Gastroesophageal sphincter (tissue), 3 donors: ENCODE data around the gene NOL9.

Experiments used
- EP300 ChIP-seq: sonication (generic); formaldehyde crosslinking; IDR thresholded peaks from one replicate; pipeline ENCODE4 v1.6.1; 2017; ENCODE audit warnings: antibody characterized with exemption, mild to moderate bottlenecking
- POLR2A ChIP-seq, 2 donors: fragments of 450-650 bp; IDR thresholded peaks; one replicate each; pipeline ENCODE4 v1.6.1; 2017; ENCODE audit warnings: antibody characterized with exemption in 2 of 2, mild to moderate bottlenecking in 2 of 2, moderate library complexity in 1 of 2
- POLR2AphosphoS5 ChIP-seq: sonication (generic); formaldehyde crosslinking; IDR thresholded peaks from one replicate; pipeline ENCODE4 v1.6.1; 2017; ENCODE audit warnings: antibody characterized with exemption
- TF ChIP-seq, protein P1 (sequence below), 4 experiments: fragments of 200-600 bp in 2 of 4; fragments of 450-650 bp in 2 of 4; sonication (generic) in 1 of 4; IDR thresholded peaks; one replicate each; pipeline ENCODE4 v1.5.1; 2017 to 2019; ENCODE audit warnings: antibody characterized with exemption in 4 of 4, mild to moderate bottlenecking in 2 of 4, moderate library complexity in 2 of 4

DNA sequence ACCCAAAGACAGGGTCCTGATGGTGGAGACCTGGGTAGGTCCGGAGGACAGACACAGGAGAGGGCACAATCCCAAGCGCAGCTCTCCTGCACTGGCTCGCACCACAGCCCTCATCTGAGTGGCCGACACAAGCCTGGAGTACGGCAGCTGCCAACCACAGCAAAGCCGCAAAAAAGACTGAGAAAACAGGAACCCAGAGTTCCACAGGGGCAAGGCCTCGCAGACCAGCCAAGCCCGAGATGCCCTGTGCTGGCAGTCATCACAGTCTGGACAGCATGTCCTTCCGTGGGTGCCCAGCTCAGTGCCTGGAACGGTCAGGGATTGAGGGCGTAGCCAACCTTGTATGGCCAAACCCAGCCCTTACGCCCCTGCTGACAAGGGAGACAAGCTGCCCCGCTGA lies 36.9 kb upstream of the NOL9 start:
- TF ChIP-seq, protein P1, sequence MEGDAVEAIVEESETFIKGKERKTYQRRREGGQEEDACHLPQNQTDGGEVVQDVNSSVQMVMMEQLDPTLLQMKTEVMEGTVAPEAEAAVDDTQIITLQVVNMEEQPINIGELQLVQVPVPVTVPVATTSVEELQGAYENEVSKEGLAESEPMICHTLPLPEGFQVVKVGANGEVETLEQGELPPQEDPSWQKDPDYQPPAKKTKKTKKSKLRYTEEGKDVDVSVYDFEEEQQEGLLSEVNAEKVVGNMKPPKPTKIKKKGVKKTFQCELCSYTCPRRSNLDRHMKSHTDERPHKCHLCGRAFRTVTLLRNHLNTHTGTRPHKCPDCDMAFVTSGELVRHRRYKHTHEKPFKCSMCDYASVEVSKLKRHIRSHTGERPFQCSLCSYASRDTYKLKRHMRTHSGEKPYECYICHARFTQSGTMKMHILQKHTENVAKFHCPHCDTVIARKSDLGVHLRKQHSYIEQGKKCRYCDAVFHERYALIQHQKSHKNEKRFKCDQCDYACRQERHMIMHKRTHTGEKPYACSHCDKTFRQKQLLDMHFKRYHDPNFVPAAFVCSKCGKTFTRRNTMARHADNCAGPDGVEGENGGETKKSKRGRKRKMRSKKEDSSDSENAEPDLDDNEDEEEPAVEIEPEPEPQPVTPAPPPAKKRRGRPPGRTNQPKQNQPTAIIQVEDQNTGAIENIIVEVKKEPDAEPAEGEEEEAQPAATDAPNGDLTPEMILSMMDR (IDR thresholded peaks at IDR 0.05) = no peak
- no peak for TF ChIP-seq POLR2A (IDR thresholded peaks at IDR 0.05)
- TF ChIP-seq POLR2AphosphoS5 = no peak
- no peak for TF ChIP-seq EP300
